Pancreas (tissue), 10 donors: ENCODE measurements around the gene SLC4A11. TPM values are rescaled to one million over a fixed set of nuclear protein-coding genes. Genes with fewer than 3 reads are reported as not detected.

Experiments used
- ATAC-seq, 4 donors: fragments of 200-7000 bp; cut with Tn5 transposase; one replicate each; pipeline versions ENCODE4 v1.8.0 to v1.9.1; 2020; ENCODE audit warnings: mild to moderate bottlenecking in 4 of 4, moderate library complexity in 4 of 4
- DNase-seq, 6 donors: peaks; one replicate each; pipeline ENCODE4 v3.0.0-alpha.2; 2020
- FAIRE-seq: peaks from 2 replicates; lab custom pipeline; 2012; peaks lifted over from hg19 to GRCh38; lab: Jason Lieb, UNC
- H3K27ac ChIP-seq, 4 donors: fragments of 200-600 bp; sonication (generic); 1 replicate in 3 of 4; 2 replicates in 1 of 4; pipeline versions ENCODE4 v1.5.0 to v1.8.0; 2020
- H3K27me3 ChIP-seq, 4 donors: fragments of 200-600 bp; one replicate each; pipeline ENCODE4 v1.8.0; 2021
- H3K36me3 ChIP-seq, 3 donors: fragments of 200-600 bp; sonication (generic) in 1 of 3; one replicate each; pipeline versions ENCODE4 v1.5.0 to v1.8.0; 2020 to 2021
- H3K4me1 ChIP-seq, 3 donors: fragments of 200-600 bp; one replicate each; pipeline ENCODE4 v1.8.0; 2021
- H3K4me3 ChIP-seq, 4 donors: fragments of 200-600 bp; sonication (generic) in 2 of 4; one replicate each; pipeline versions ENCODE4 v1.5.0 to v1.8.0; 2020 to 2021
- H3K9me3 ChIP-seq, 4 donors: fragments of 200-600 bp; one replicate each; pipeline ENCODE4 v1.8.0; 2021
- WGBS, 2 donors: extraction: QIAGEN DNeasy Blood & Tissue Kit; methylation state at CpG; one replicate each; pipeline ENCODE4 v1.1.7; 2013; 5-methylcytosine and 5-hydroxymethylcytosine counted together
- intact Hi-C, 3 donors: fragments of 100-400 bp; cut with DNase I; formaldehyde crosslinking; loops; one replicate each; pipeline versions ENCODE4 v1.11.1 to v1.14.2; 2022
- polyA plus RNA-seq, 2 donors: library from polyadenylated mRNA; stranded (reverse); fragments of 200-250 nt; gene quantifications; one replicate each; pipeline ENCODE4 v1.2.3, GENCODE V29; 2013
- total RNA-seq, 6 donors: library from RNA; stranded (reverse); fragmentation: NEBNext Ultra II Directional in 4 of 6; extraction: Animal tissue kit (Norgen Biotek cat#: 25700) in 4 of 6; gene quantifications; one replicate each; pipeline versions ENCODE4 v1.2.1 to v1.2.4, GENCODE V29; 2021 to 2023
- TF ChIP-seq, protein P1 (sequence below), 4 donors: fragments of 200-600 bp; sonication (generic) in 3 of 4; IDR thresholded peaks; one replicate each; pipeline versions ENCODE4 v1.5.0 to v1.8.0; 2021; ENCODE audit warnings: antibody characterized with exemption in 4 of 4
- donor health status: healthy with polysubstance abuse.
- donor health status: DM: no; HTN: no; CAD: no; lungs with moderate emphysema.
- donor health status: DM: no; HTN: no; CAD: no.
- donor health status: control.
- donor health status: control.
- donor health status: Bipolar disorder and iron deficiency.
- donor health status: DM: yes; HTN: yes; CAD: no.
- donor health status: DM: no; HTN: no; CAD: no.
- donor health status: DM: no; HTN: no; CAD: no.
- donor health status: DM: yes; HTN: yes; CAD: no.

Gene SLC4A11
- total RNA-seq (under 1 TPM; 0.14 to 0.87 (median 0.42) TPM), polyA plus RNA-seq (1 to 10 TPM in 1 of 2 donors, under 1 TPM in 1; 0.87 to 1.1 TPM)

DNA sequence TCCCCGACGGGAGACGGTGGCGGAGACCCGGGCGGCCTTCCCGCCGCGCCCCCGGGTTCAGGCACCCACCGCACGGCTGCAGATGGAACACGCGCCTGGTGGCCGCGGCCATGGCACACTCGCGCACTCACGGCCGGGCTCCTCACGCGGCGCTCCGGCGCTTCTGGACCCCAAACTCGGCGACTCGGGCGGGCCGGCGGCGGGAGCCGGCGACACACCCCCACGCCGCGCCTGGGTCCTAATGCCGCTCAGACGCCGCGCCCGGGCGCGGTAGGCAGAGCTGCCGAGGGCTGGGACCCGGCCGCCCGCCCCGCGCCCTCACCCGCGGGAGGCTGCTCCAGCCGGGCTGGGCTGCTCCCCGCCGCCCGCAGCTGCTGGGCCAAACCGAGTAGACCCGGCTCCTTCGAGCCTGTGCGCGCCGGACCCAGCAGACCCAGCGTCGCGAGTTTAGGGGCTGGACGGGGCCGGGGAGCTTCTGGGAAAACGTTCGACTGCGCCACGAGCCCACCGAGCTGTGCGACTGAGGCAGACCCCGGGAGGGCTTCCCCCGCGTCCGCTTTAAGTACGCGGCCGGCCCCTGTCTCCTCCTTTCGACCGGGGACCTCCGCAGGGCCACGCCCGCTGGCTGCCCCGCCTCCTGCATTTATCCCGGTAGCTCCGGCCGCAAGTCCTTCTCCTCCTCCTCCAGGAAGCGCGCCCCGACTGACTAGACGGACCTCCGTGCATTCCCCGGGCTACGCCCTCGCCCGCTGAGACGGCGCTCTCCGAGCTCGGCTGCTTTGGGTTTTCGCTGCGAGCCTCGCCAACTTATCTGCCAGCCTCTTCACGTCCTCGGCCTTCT is at the start of gene SLC4A11:
TSS of gene SLC4A11 (minus strand) at position 165 of the 841 bp plus-strand sequence. CDS start at position 112, 53 bp downstream.
- ATAC-seq (peak; percentile 79 to 87 (median 82)), DNase-seq (peak; percentile 47 to 82 (median 60)), FAIRE-seq (no peak)
- Histone ChIP-seq H3K27ac (no peak within 1 kb of the TSS), H3K4me3 (peak within 1 kb of the TSS; percentile 43 to 86 (median 76)), H3K4me1 (no peaks in the 10 kb centered on the region), H3K9me3 (no peaks in the 10 kb centered on the region), H3K27me3 (peaks cover 0 to 8% (median 0%) of the 10 kb centered on the region in 4 donors), H3K36me3 (no peaks in the 10 kb centered on the region)
- intact Hi-C loops: no loop called here
- WGBS, 2 donors: 1 to 2% methylated on average over 74 to 107 of the region's 107 CpGs
- TF ChIP-seq, protein P1, sequence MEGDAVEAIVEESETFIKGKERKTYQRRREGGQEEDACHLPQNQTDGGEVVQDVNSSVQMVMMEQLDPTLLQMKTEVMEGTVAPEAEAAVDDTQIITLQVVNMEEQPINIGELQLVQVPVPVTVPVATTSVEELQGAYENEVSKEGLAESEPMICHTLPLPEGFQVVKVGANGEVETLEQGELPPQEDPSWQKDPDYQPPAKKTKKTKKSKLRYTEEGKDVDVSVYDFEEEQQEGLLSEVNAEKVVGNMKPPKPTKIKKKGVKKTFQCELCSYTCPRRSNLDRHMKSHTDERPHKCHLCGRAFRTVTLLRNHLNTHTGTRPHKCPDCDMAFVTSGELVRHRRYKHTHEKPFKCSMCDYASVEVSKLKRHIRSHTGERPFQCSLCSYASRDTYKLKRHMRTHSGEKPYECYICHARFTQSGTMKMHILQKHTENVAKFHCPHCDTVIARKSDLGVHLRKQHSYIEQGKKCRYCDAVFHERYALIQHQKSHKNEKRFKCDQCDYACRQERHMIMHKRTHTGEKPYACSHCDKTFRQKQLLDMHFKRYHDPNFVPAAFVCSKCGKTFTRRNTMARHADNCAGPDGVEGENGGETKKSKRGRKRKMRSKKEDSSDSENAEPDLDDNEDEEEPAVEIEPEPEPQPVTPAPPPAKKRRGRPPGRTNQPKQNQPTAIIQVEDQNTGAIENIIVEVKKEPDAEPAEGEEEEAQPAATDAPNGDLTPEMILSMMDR (IDR thresholded peaks at IDR 0.05): no peak

DNA sequence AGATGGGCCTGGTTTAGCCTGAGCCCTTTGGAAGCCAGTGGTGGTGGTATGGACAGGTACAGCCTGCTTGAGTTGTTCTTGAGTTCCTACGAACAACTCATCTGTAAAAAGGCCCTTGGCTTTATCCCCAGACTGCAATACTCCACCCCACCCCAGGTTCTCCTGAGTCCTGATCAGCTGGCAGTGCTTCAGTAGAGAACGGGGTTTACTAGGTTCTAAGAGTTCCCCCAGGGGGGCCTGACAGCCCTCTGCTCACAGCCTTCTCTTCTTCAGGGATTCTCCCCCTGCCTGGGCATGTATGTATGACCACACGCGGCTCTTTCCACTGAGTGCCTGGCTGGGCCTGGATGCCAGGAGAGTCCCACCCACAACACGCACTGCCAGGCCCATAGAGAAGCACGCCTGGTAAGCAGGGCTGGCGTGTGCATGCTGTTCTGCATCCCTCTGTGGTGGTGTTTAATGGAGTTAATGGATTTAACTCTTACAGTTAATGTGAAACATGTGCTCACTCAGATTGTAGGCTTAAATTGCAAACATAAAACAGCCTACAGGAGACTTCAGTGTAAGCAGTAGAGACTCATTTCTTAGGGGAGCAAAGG is 44.3 kb upstream of the SLC4A11 start:
- H3K36me3 ChIP-seq: peaks cover 0 to 35% (median 3%) of the 10 kb centered on the region in 3 donors
- no peaks in the 10 kb centered on the region for H3K9me3 ChIP-seq
- DNase-seq: no peak
- intact Hi-C loops: no loop called here
- H3K27me3 ChIP-seq: no peaks in the 10 kb centered on the region
- no peak for ATAC-seq
- WGBS, 2 donors: 85 to 89% methylated on average over 7 of the region's 7 CpGs
- no peak overlapping the region for H3K4me3 ChIP-seq
- no peaks in the 10 kb centered on the region for H3K4me1 ChIP-seq
- FAIRE-seq: no peak
- no peak overlapping the region for H3K27ac ChIP-seq
- TF ChIP-seq, protein P1 (IDR thresholded peaks at IDR 0.05): no peak

DNA sequence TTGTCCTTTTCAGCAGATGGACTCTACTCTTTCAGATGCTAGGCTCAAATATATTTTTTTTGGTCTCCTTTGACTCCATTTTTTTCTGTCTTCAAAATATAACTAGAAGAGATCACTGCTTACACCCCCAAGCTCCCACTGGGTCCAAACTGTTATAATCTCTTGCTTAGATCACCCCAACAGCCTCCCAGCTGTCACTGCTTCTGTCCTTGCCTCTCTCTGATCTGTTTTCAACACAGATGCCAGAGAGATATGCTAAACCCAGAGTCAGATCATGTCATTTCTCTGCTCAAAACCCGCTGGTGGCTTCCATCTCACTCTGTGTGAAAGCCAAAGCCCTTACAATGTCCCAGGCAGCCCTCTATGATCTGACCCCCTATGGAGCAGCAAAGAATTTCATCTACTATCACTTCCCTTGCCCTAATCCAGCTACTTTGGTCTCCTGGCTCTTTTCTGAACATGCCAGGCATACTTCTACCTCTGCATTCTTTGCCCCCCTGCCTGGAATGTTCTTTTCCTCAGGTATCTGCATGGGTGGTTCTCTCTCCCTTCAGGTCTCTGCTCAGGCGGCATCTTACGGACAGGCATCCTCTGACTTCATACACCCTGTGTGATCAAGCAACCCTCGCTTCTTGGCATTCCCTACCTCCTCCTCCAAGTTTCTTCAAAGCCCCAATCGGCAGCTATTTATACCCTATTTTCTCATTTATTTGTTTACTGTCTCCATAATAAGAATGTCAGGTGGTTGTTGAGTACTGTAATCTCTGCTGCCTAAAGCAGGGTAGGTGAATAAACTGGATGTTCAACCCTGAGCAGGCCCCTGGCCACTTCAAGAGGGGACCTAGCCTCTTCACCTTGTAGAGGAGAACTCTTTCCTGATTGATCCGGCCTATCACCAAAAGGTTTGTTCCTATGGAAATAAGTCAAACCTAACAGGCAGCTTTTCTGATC is 43.6 kb upstream of the SLC4A11 start:
- no peak for DNase-seq
- no peak for ATAC-seq
- no peak for FAIRE-seq
- Histone ChIP-seq H3K4me1 (no peaks in the 10 kb centered on the region), H3K9me3 (no peaks in the 10 kb centered on the region), H3K27ac (no peak overlapping the region), H3K27me3 (no peaks in the 10 kb centered on the region), H3K36me3 (peaks cover 3 to 38% (median 3%) of the 10 kb centered on the region in 3 donors), H3K4me3 (no peak overlapping the region)
- intact Hi-C loops: no loop called here
- 80 to 87% methylated on average over 6 of the region's 6 CpGs for WGBS, 2 donors
- TF ChIP-seq, protein P1 (IDR thresholded peaks at IDR 0.05): no peak

DNA sequence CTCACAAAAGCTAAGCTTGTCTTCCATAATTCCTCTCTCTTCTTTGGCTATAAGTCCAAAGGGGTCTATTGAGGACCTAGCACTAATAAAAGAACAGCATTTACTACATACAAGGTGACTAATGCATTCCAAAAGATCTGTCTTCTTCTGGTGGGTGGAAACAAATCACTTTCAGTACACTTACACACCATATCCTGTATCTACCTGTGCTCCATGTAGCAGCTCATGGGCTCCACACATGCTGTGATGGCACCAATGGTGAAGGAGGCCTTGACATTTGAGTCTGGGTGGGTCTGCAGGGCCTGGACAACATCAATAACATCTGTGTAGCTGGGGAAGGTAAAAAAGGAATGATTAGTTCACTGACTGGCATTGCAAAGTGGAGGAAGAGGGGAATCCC is 42.4 kb upstream of the SLC4A11 start:
- Histone ChIP-seq H3K27me3 (no peaks in the 10 kb centered on the region), H3K4me1 (no peaks in the 10 kb centered on the region), H3K36me3 (peaks cover 3 to 31% (median 3%) of the 10 kb centered on the region in 3 donors), H3K9me3 (no peaks in the 10 kb centered on the region), H3K4me3 (no peak overlapping the region), H3K27ac (no peak overlapping the region)
- DNase-seq (no peak), FAIRE-seq (no peak), ATAC-seq (no peak)
- intact Hi-C loops: no loop called here
- TF ChIP-seq, protein P1 (IDR thresholded peaks at IDR 0.05): no peak
